GM12878 (cell line): ENCODE results near the gene MRPL34. TPM values are rescaled to one million over a fixed set of nuclear protein-coding genes. Genes with fewer than 3 reads are reported as not detected.

Experiments used
- polyA plus RNA-seq, 11 experiments: library from polyadenylated mRNA; depleted of rRNA in 4 of 11; unstranded in 6 of 11; stranded (reverse) in 5 of 11; fragments of >200 nt; fragmentation: Nextera tagmentation in 4 of 11; fragmentation: Illumina TruSeq in 1 of 11; extraction: Ambion mirVana in 4 of 11; extraction: Trizol in 1 of 11; gene quantifications; 1 replicate in 1 of 11; 2 replicates in 10 of 11; pipeline versions ENCODE4 v1.2.1 to v1.2.3, GENCODE V29; 2011 to 2016; ENCODE audit warnings: inconsistent platforms in 2 of 11, missing spikeins in 2 of 11, low read depth in 1 of 11
- total RNA-seq, 4 experiments: library from RNA; depleted of rRNA in 3 of 4; stranded (reverse); fragments of >200 nt in 3 of 4; fragmentation: Illumina TruSeq in 1 of 4; extraction: Trizol in 1 of 4; gene quantifications; 2 replicates each; pipeline versions ENCODE4 v1.2.1 to v1.2.3, GENCODE V29; 2013 to 2021

MRPL34 gene
- total and polyA plus RNA-seq, 10 of the 15 experiments (the other 5 are each of a cell fraction or from before 2014, with no cell fraction given), result 8.6 to 198 (median 78.6) TPM

Other genes with a start within 250 kb of the MRPL34 start
Only the 7 nearest of the 21 such genes appear.
- gene USHBP1, start 41.1 kb upstream of the MRPL34 start, total RNA-seq (2014; rRNA removed), result 0.11 and 0.96 TPM in 2 replicates
- gene USHBP1, start 41.1 kb upstream of the MRPL34 start, total RNA-seq (2014; rRNA removed; fragmentation: Illumina TruSeq; extraction: Trizol), result 0.09 TPM in 1 of 2 replicates, not detected in the other
- 0.27 and 0.62 TPM in 2 replicates for gene USHBP1, start 41.1 kb upstream of the MRPL34 start, total RNA-seq (2021)
- gene USHBP1, start 41.1 kb upstream of the MRPL34 start, polyA plus RNA-seq (2011; rRNA removed), result 0.07 TPM in 1 of 2 replicates, not detected in the other
- not detected in 2 replicates for gene USHBP1, start 41.1 kb upstream of the MRPL34 start, polyA plus RNA-seq (2014; fragmentation: Illumina TruSeq; extraction: Trizol)
- gene USHBP1, start 41.1 kb upstream of the MRPL34 start, polyA plus RNA-seq (2014; fragmentation: Nextera tagmentation; extraction: Ambion mirVana), result under 1 TPM in 1 of 2 experiments, not detected in 1; 0.05 TPM
- 0.12 and 0.33 TPM in 2 replicates for gene USHBP1, start 41.1 kb upstream of the MRPL34 start, polyA plus RNA-seq (2014; rRNA removed)
- under 1 TPM; 0.33 to 0.44 TPM for gene USHBP1, start 41.1 kb upstream of the MRPL34 start, polyA plus RNA-seq (2016; fragmentation: Nextera tagmentation; extraction: Ambion mirVana)
- gene BABAM1, start 38.4 kb upstream of the MRPL34 start, total RNA-seq (2014; rRNA removed), result 104 and 108 TPM in 2 replicates
- 74.7 and 81.9 TPM in 2 replicates for gene BABAM1, start 38.4 kb upstream of the MRPL34 start, total RNA-seq (2014; rRNA removed; fragmentation: Illumina TruSeq; extraction: Trizol)
- gene BABAM1, start 38.4 kb upstream of the MRPL34 start, total RNA-seq (2021), result 102 and 103 TPM in 2 replicates
- 104 and 107 TPM in 2 replicates for gene BABAM1, start 38.4 kb upstream of the MRPL34 start, polyA plus RNA-seq (2011; rRNA removed)
- gene BABAM1, start 38.4 kb upstream of the MRPL34 start, polyA plus RNA-seq (2014; fragmentation: Illumina TruSeq; extraction: Trizol), result 47.7 and 86.7 TPM in 2 replicates
- gene BABAM1, start 38.4 kb upstream of the MRPL34 start, polyA plus RNA-seq (2014; fragmentation: Nextera tagmentation; extraction: Ambion mirVana), result 10 to 100 TPM; 11.9 to 37.4 TPM
- gene BABAM1, start 38.4 kb upstream of the MRPL34 start, polyA plus RNA-seq (2014; rRNA removed), result 129 and 142 TPM in 2 replicates
- 100 to 1,000 TPM; 153 to 154 TPM for gene BABAM1, start 38.4 kb upstream of the MRPL34 start, polyA plus RNA-seq (2016; fragmentation: Nextera tagmentation; extraction: Ambion mirVana)
- gene ANKLE1, start 24.0 kb upstream of the MRPL34 start, total RNA-seq (2014; rRNA removed), result 10.7 and 13.4 TPM in 2 replicates
- gene ANKLE1, start 24.0 kb upstream of the MRPL34 start, total RNA-seq (2014; rRNA removed; fragmentation: Illumina TruSeq; extraction: Trizol), result 4.6 and 5.5 TPM in 2 replicates
- gene ANKLE1, start 24.0 kb upstream of the MRPL34 start, total RNA-seq (2021), result 13.1 and 16.0 TPM in 2 replicates
- gene ANKLE1, start 24.0 kb upstream of the MRPL34 start, polyA plus RNA-seq (2011; rRNA removed), result 2.2 and 4.4 TPM in 2 replicates
- 6.2 and 8.4 TPM in 2 replicates for gene ANKLE1, start 24.0 kb upstream of the MRPL34 start, polyA plus RNA-seq (2014; fragmentation: Illumina TruSeq; extraction: Trizol)
- gene ANKLE1, start 24.0 kb upstream of the MRPL34 start, polyA plus RNA-seq (2014; fragmentation: Nextera tagmentation; extraction: Ambion mirVana), result 1 to 10 TPM; 2.2 to 2.3 TPM
- 17.9 and 20.8 TPM in 2 replicates for gene ANKLE1, start 24.0 kb upstream of the MRPL34 start, polyA plus RNA-seq (2014; rRNA removed)
- 10 to 100 TPM; 16.5 to 16.6 TPM for gene ANKLE1, start 24.0 kb upstream of the MRPL34 start, polyA plus RNA-seq (2016; fragmentation: Nextera tagmentation; extraction: Ambion mirVana)
- gene ABHD8, start 2.4 kb upstream of the MRPL34 start, total RNA-seq (2014; rRNA removed), result 8.8 and 12.0 TPM in 2 replicates
- gene ABHD8, start 2.4 kb upstream of the MRPL34 start, total RNA-seq (2014; rRNA removed; fragmentation: Illumina TruSeq; extraction: Trizol), result 2.1 TPM in 2 replicates
- 10.0 and 13.1 TPM in 2 replicates for gene ABHD8, start 2.4 kb upstream of the MRPL34 start, total RNA-seq (2021)
- gene ABHD8, start 2.4 kb upstream of the MRPL34 start, polyA plus RNA-seq (2011; rRNA removed), result 1.6 and 3.5 TPM in 2 replicates
- gene ABHD8, start 2.4 kb upstream of the MRPL34 start, polyA plus RNA-seq (2014; fragmentation: Illumina TruSeq; extraction: Trizol), result 0.55 and 1.5 TPM in 2 replicates
- gene ABHD8, start 2.4 kb upstream of the MRPL34 start, polyA plus RNA-seq (2014; fragmentation: Nextera tagmentation; extraction: Ambion mirVana), result under 1 TPM; 0.03 to 0.04 TPM
- 11.8 and 13.1 TPM in 2 replicates for gene ABHD8, start 2.4 kb upstream of the MRPL34 start, polyA plus RNA-seq (2014; rRNA removed)
- gene ABHD8, start 2.4 kb upstream of the MRPL34 start, polyA plus RNA-seq (2016; fragmentation: Nextera tagmentation; extraction: Ambion mirVana), result 10 to 100 TPM in 1 of 2 experiments, 1 to 10 TPM in 1; 8.4 to 12.5 TPM
- gene DDA1, start 3.7 kb downstream of the MRPL34 start, total RNA-seq (2014; rRNA removed), result 33.3 and 36.0 TPM in 2 replicates
- 26.1 and 31.1 TPM in 2 replicates for gene DDA1, start 3.7 kb downstream of the MRPL34 start, total RNA-seq (2014; rRNA removed; fragmentation: Illumina TruSeq; extraction: Trizol)
- gene DDA1, start 3.7 kb downstream of the MRPL34 start, total RNA-seq (2021), result 42.8 and 53.5 TPM in 2 replicates
- gene DDA1, start 3.7 kb downstream of the MRPL34 start, polyA plus RNA-seq (2011; rRNA removed), result 23.6 and 33.4 TPM in 2 replicates
- 31.7 and 62.8 TPM in 2 replicates for gene DDA1, start 3.7 kb downstream of the MRPL34 start, polyA plus RNA-seq (2014; fragmentation: Illumina TruSeq; extraction: Trizol)
- gene DDA1, start 3.7 kb downstream of the MRPL34 start, polyA plus RNA-seq (2014; fragmentation: Nextera tagmentation; extraction: Ambion mirVana), result 1 to 10 TPM in 1 of 2 experiments, under 1 TPM in 1; 0.76 to 2.8 TPM
- 71.0 and 77.5 TPM in 2 replicates for gene DDA1, start 3.7 kb downstream of the MRPL34 start, polyA plus RNA-seq (2014; rRNA removed)
- gene DDA1, start 3.7 kb downstream of the MRPL34 start, polyA plus RNA-seq (2016; fragmentation: Nextera tagmentation; extraction: Ambion mirVana), result 10 to 100 TPM; 61.5 to 63.8 TPM
- 1.3 and 1.5 TPM in 2 replicates for gene ANO8, start 29.0 kb downstream of the MRPL34 start, total RNA-seq (2014; rRNA removed)
- 0.58 and 0.60 TPM in 2 replicates for gene ANO8, start 29.0 kb downstream of the MRPL34 start, total RNA-seq (2014; rRNA removed; fragmentation: Illumina TruSeq; extraction: Trizol)
- 5.1 and 6.7 TPM in 2 replicates for gene ANO8, start 29.0 kb downstream of the MRPL34 start, total RNA-seq (2021)
- 0.45 and 0.81 TPM in 2 replicates for gene ANO8, start 29.0 kb downstream of the MRPL34 start, polyA plus RNA-seq (2011; rRNA removed)
- gene ANO8, start 29.0 kb downstream of the MRPL34 start, polyA plus RNA-seq (2014; fragmentation: Illumina TruSeq; extraction: Trizol), result 0.38 and 1.1 TPM in 2 replicates
- gene ANO8, start 29.0 kb downstream of the MRPL34 start, polyA plus RNA-seq (2014; fragmentation: Nextera tagmentation; extraction: Ambion mirVana), result under 1 TPM; 0.04 to 0.05 TPM
- gene ANO8, start 29.0 kb downstream of the MRPL34 start, polyA plus RNA-seq (2014; rRNA removed), result 4.3 and 5.1 TPM in 2 replicates
- gene ANO8, start 29.0 kb downstream of the MRPL34 start, polyA plus RNA-seq (2016; fragmentation: Nextera tagmentation; extraction: Ambion mirVana), result 1 to 10 TPM; 1.0 to 1.1 TPM
- 22.6 and 22.8 TPM in 2 replicates for gene GTPBP3, start 31.7 kb downstream of the MRPL34 start, total RNA-seq (2014; rRNA removed)
- gene GTPBP3, start 31.7 kb downstream of the MRPL34 start, total RNA-seq (2014; rRNA removed; fragmentation: Illumina TruSeq; extraction: Trizol), result 6.4 and 7.1 TPM in 2 replicates
- 38.5 and 46.8 TPM in 2 replicates for gene GTPBP3, start 31.7 kb downstream of the MRPL34 start, total RNA-seq (2021)
- 6.6 and 8.2 TPM in 2 replicates for gene GTPBP3, start 31.7 kb downstream of the MRPL34 start, polyA plus RNA-seq (2011; rRNA removed)
- gene GTPBP3, start 31.7 kb downstream of the MRPL34 start, polyA plus RNA-seq (2014; fragmentation: Illumina TruSeq; extraction: Trizol), result 6.1 and 8.1 TPM in 2 replicates
- 1 to 10 TPM; 2.9 to 4.1 TPM for gene GTPBP3, start 31.7 kb downstream of the MRPL34 start, polyA plus RNA-seq (2014; fragmentation: Nextera tagmentation; extraction: Ambion mirVana)
- 42.7 and 57.2 TPM in 2 replicates for gene GTPBP3, start 31.7 kb downstream of the MRPL34 start, polyA plus RNA-seq (2014; rRNA removed)
- 10 to 100 TPM; 26.3 to 28.8 TPM for gene GTPBP3, start 31.7 kb downstream of the MRPL34 start, polyA plus RNA-seq (2016; fragmentation: Nextera tagmentation; extraction: Ambion mirVana)